Measurements from ENCODE around the gene EXOSC2.

Gene EXOSC2

GRCh38 chr9:130740218-130741023, 46.8 kb downstream of the EXOSC2 start:
- DNase-seq: no peak

GRCh38 chr9:130741024-130741305, 47.4 kb downstream of the EXOSC2 start:
- DNase-seq: no peak

GRCh38 chr9:130741831-130742449, 48.4 kb downstream of the EXOSC2 start:
- no peak for DNase-seq

GRCh38 chr9:130743656-130744055, 50.1 kb downstream of the EXOSC2 start:
- DNase-seq: no peak

- no peak for DNase-seq
These were observed 51.7 kb downstream of the EXOSC2 start for GRCh38 chr9:130745210-130745800.

- DNase-seq: no peak
These were observed 52.2 kb downstream of the EXOSC2 start for GRCh38 chr9:130745829-130746228.

- no peak for DNase-seq
These were observed 53.0 kb downstream of the EXOSC2 start for GRCh38 chr9:130746434-130747212.

- no peak for DNase-seq
These were observed 58.2 kb downstream of the EXOSC2 start for GRCh38 chr9:130751631-130752355.

Data from NCI-H187 treated with DMSO at 0.1 percent for 48 hours (cell line).